WTC11 (cell line): Measurements from ENCODE around the gene TGM2.

Source experiments
- AFF4 ChIP-seq: sonication (generic); formaldehyde crosslinking; IDR thresholded peaks from 2 replicates; pipeline ENCODE4 v1.8.1; 2023; ENCODE audit warnings: mild to moderate bottlenecking, missing genetic modification reagents, borderline replicate concordance
- GABPB1 ChIP-seq: sonication (generic); formaldehyde crosslinking; IDR thresholded peaks from 2 replicates; pipeline ENCODE4 v1.8.1; 2023; ENCODE audit warnings: mild to moderate bottlenecking, missing genetic modification reagents
- JUN ChIP-seq: sonication (generic); formaldehyde crosslinking; IDR thresholded peaks from 2 replicates; pipeline ENCODE4 v1.8.0; 2023; ENCODE audit warnings: mild to moderate bottlenecking, missing genetic modification reagents
- NR3C1 ChIP-seq: sonication (generic); formaldehyde crosslinking; conservative IDR thresholded peaks from 2 replicates; pipeline ENCODE4 v1.8.1; 2023; ENCODE audit warnings: low read depth, mild to moderate bottlenecking, missing genetic modification reagents
- SMAD4 ChIP-seq: sonication (generic); formaldehyde crosslinking; IDR thresholded peaks from 2 replicates; pipeline ENCODE4 v1.8.0; 2022; ENCODE audit warnings: mild to moderate bottlenecking, missing genetic modification reagents
- ZBTB43 ChIP-seq: sonication (generic); formaldehyde crosslinking; IDR thresholded peaks from 2 replicates; pipeline ENCODE4 v1.8.1; 2023; ENCODE audit warnings: mild to moderate bottlenecking, missing genetic modification reagents
- ZNF232 ChIP-seq: sonication (generic); formaldehyde crosslinking; IDR thresholded peaks from 2 replicates; pipeline ENCODE4 v1.8.0; 2022; ENCODE audit warnings: mild to moderate bottlenecking, missing genetic modification reagents
- TF ChIP-seq, protein P1 (sequence below): sonication (generic); formaldehyde crosslinking; IDR thresholded peaks from 2 replicates; pipeline ENCODE4 v1.8.1; 2022; ENCODE audit warnings: low read depth, missing genetic modification reagents, borderline replicate concordance
- TF ChIP-seq, protein P2 (sequence below): fragments of 200-600 bp; IDR thresholded peaks from 2 replicates; pipeline ENCODE4 v1.8.0; 2022; ENCODE audit warnings: antibody characterized with exemption
- TF ChIP-seq, protein P3 (sequence below): sonication (generic); formaldehyde crosslinking; IDR thresholded peaks from 2 replicates; pipeline ENCODE4 v1.8.0; 2022; ENCODE audit warnings: missing genetic modification reagents

DNA sequence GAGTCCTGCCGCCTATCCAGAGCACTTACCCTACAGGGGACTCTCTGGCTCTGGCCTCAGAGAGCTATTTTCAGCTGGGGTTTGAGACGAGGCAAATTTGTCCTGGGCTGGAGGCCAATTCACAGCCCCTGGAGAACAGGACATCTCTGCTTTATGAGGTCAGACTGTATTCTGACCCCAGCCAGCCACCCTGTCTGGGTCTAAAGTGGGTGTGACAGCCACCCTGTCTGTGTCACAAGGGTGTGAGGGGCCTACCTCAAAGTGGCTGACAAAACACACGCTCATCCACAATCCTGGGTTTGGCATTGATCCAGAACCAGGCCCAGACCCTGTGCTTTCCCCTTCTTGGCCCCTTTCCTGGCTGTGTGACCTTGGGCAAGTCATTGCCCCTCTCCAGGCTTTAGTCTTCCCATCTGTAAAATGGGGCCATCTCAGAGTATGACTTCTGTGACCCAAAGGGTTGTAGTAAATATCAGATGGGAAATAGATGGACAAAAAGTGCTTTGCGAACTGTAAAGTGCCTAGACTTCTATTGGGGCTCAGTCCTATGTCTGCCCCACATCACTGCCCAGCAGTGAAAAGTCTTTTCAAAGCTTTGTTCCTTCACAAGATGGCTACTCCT, 44.1 kb upstream of the TGM2 start:
- TF ChIP-seq, protein P1, sequence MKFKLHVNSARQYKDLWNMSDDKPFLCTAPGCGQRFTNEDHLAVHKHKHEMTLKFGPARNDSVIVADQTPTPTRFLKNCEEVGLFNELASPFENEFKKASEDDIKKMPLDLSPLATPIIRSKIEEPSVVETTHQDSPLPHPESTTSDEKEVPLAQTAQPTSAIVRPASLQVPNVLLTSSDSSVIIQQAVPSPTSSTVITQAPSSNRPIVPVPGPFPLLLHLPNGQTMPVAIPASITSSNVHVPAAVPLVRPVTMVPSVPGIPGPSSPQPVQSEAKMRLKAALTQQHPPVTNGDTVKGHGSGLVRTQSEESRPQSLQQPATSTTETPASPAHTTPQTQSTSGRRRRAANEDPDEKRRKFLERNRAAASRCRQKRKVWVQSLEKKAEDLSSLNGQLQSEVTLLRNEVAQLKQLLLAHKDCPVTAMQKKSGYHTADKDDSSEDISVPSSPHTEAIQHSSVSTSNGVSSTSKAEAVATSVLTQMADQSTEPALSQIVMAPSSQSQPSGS (CRISPR knock-in tag): no peak
- TF ChIP-seq NR3C1 (no peak), SMAD4 (CRISPR knock-in tag) (no peak), ZNF232 (no peak), AFF4 (CRISPR knock-in tag) (no peak), ZBTB43 (CRISPR knock-in tag) (no peak), GABPB1 (CRISPR knock-in tag) (no peak), JUN (no peak)
- TF ChIP-seq, protein P2, sequence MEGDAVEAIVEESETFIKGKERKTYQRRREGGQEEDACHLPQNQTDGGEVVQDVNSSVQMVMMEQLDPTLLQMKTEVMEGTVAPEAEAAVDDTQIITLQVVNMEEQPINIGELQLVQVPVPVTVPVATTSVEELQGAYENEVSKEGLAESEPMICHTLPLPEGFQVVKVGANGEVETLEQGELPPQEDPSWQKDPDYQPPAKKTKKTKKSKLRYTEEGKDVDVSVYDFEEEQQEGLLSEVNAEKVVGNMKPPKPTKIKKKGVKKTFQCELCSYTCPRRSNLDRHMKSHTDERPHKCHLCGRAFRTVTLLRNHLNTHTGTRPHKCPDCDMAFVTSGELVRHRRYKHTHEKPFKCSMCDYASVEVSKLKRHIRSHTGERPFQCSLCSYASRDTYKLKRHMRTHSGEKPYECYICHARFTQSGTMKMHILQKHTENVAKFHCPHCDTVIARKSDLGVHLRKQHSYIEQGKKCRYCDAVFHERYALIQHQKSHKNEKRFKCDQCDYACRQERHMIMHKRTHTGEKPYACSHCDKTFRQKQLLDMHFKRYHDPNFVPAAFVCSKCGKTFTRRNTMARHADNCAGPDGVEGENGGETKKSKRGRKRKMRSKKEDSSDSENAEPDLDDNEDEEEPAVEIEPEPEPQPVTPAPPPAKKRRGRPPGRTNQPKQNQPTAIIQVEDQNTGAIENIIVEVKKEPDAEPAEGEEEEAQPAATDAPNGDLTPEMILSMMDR: no peak
- TF ChIP-seq, protein P3, sequence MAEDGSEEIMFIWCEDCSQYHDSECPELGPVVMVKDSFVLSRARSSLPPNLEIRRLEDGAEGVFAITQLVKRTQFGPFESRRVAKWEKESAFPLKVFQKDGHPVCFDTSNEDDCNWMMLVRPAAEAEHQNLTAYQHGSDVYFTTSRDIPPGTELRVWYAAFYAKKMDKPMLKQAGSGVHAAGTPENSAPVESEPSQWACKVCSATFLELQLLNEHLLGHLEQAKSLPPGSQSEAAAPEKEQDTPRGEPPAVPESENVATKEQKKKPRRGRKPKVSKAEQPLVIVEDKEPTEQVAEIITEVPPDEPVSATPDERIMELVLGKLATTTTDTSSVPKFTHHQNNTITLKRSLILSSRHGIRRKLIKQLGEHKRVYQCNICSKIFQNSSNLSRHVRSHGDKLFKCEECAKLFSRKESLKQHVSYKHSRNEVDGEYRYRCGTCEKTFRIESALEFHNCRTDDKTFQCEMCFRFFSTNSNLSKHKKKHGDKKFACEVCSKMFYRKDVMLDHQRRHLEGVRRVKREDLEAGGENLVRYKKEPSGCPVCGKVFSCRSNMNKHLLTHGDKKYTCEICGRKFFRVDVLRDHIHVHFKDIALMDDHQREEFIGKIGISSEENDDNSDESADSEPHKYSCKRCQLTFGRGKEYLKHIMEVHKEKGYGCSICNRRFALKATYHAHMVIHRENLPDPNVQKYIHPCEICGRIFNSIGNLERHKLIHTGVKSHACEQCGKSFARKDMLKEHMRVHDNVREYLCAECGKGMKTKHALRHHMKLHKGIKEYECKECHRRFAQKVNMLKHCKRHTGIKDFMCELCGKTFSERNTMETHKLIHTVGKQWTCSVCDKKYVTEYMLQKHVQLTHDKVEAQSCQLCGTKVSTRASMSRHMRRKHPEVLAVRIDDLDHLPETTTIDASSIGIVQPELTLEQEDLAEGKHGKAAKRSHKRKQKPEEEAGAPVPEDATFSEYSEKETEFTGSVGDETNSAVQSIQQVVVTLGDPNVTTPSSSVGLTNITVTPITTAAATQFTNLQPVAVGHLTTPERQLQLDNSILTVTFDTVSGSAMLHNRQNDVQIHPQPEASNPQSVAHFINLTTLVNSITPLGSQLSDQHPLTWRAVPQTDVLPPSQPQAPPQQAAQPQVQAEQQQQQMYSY (CRISPR knock-in tag): no peak
